Spleen (tissue), 11 donors: ENCODE data around the gene CCDC137. TPM values are rescaled to one million over a fixed set of nuclear protein-coding genes. Genes with fewer than 3 reads are reported as not detected.

Experiments
- DNase-seq: peaks from one replicate; pipeline ENCODE4 v3.0.0-alpha.2; 2020
- H3K27ac ChIP-seq, 8 donors: fragments of 200-600 bp; sonication (generic) in 7 of 8; 1 replicate in 4 of 8; 2 replicates in 4 of 8; pipeline versions ENCODE4 v1.5.0 to v1.8.0; 2016 to 2021; ENCODE audit warnings: inconsistent platforms in 4 of 8, mild to moderate bottlenecking in 4 of 8, moderate library complexity in 1 of 8
- H3K27me3 ChIP-seq, 7 donors: fragments of 200-600 bp; sonication (generic) in 6 of 7; replicated peaks in 1 of 7; 1 replicate in 4 of 7; 2 replicates in 3 of 7; pipeline versions ENCODE4 v1.5.0 to v1.8.0; 2016 to 2021; ENCODE audit warnings: inconsistent platforms in 3 of 7, mild to moderate bottlenecking in 1 of 7
- H3K36me3 ChIP-seq, 6 donors: fragments of 200-600 bp; sonication (generic) in 5 of 6; 1 replicate in 4 of 6; 2 replicates in 2 of 6; pipeline versions ENCODE4 v1.5.0 to v1.8.0; 2016 to 2021; ENCODE audit warnings: inconsistent platforms in 2 of 6
- H3K4me1 ChIP-seq, 6 donors: fragments of 200-600 bp; sonication (generic) in 5 of 6; 1 replicate in 3 of 6; 2 replicates in 3 of 6; pipeline versions ENCODE4 v1.5.0 to v1.8.0; 2016 to 2021; ENCODE audit warnings: inconsistent platforms in 3 of 6
- H3K4me3 ChIP-seq, 8 donors: fragments of 200-600 bp; sonication (generic) in 7 of 8; 1 replicate in 4 of 8; 2 replicates in 4 of 8; pipeline versions ENCODE4 v1.5.0 to v1.8.0; 2016 to 2021; ENCODE audit warnings: inconsistent platforms in 4 of 8, mild to moderate bottlenecking in 4 of 8, moderate library complexity in 2 of 8
- H3K9me3 ChIP-seq, 8 donors: fragments of 200-600 bp; sonication (generic) in 7 of 8; 1 replicate in 4 of 8; 2 replicates in 4 of 8; pipeline versions ENCODE4 v1.5.0 to v1.8.0; 2016 to 2021; ENCODE audit warnings: inconsistent platforms in 4 of 8
- CTCF ChIP-seq, 11 experiments: fragments of 200-600 bp in 7 of 11; fragments of 450-650 bp in 4 of 11; sonication (generic) in 4 of 11; IDR thresholded peaks in 8 of 11; conservative IDR thresholded peaks in 3 of 11; 1 replicate in 7 of 11; 2 replicates in 4 of 11; pipeline versions ENCODE4 v1.4.0 to v1.8.0; 2016 to 2021; ENCODE audit warnings: antibody characterized with exemption in 11 of 11, inconsistent platforms in 4 of 11, mild to moderate bottlenecking in 1 of 11
- POLR2A ChIP-seq, 3 donors: fragments of 450-650 bp; IDR thresholded peaks; one replicate each; pipeline ENCODE4 v1.5.1; 2017; ENCODE audit warnings: antibody characterized with exemption in 3 of 3, mild to moderate bottlenecking in 1 of 3
- POLR2AphosphoS5 ChIP-seq, 3 donors: sonication (generic); formaldehyde crosslinking; IDR thresholded peaks; one replicate each; pipeline ENCODE4 v1.5.1; 2017; ENCODE audit warnings: antibody characterized with exemption in 3 of 3
- WGBS, 5 donors: extraction: QIAGEN DNeasy Blood & Tissue Kit in 3 of 5; methylation state at CpG; one replicate each; pipeline versions ENCODE4 v1.1.5 to v1.1.7; 2013 to 2018; 5-methylcytosine and 5-hydroxymethylcytosine counted together
- intact Hi-C: fragments of 100-400 bp; cut with DNase I; formaldehyde crosslinking; loops from one replicate; pipeline ENCODE4 v1.15.0; 2023; ENCODE audit warnings: low total_unique reads
- polyA plus RNA-seq, 3 donors: library from polyadenylated mRNA; stranded (reverse); fragments of 200-250 nt; gene quantifications; one replicate each; pipeline ENCODE4 v1.2.1, GENCODE V29; 2013
- total RNA-seq, 7 donors: library from RNA; depleted of rRNA in 3 of 7; stranded (reverse); fragments of >200 nt in 3 of 7; fragmentation: NEBNext Ultra II Directional in 4 of 7; extraction: Animal tissue kit (Norgen Biotek cat#: 25700) in 4 of 7; gene quantifications; one replicate each; pipeline versions ENCODE4 v1.1.0 to v1.2.1, GENCODE V29; 2016 to 2021
- donor health status: healthy with polysubstance abuse.
- donor health status: DM: no; HTN: no; CAD: no; lungs with moderate emphysema.
- donor health status: DM: no; HTN: no; CAD: no.
- donor health status: Bipolar disorder and iron deficiency.
- donor health status: healthy.
- donor health status: DM: no; HTN: no; CAD: no.
- donor health status: DM: yes; HTN: yes; CAD: no.

The CCDC137 gene
- total and polyA plus RNA-seq, 10 donors, result 10.7 to 40.1 (median 19.9) TPM

DNA sequence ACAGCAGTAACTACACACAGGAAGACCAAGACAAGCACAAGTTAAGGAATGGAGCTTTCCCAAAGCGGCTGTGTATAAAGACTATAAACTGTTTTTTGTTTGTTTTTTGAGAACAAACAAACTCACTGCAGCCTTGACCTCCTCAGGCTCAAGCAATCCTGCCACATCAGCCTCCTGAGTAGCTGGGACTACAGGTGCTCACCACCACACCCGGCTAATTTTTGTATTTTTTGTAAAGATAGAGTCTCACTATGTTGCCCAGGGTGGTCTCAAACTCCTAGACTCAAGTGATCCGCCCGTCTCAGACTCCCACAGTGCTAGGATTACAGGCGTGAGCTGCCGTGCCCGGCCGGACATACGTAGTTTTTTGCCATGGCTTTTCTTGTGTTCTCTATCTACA is 6.1 kb upstream of the CCDC137 start:
- Histone ChIP-seq H3K27ac (no peak overlapping the region), H3K9me3 (no peaks in the 10 kb centered on the region), H3K4me1 (peaks cover 6 to 52% (median 12%) of the 10 kb centered on the region in 6 donors), H3K36me3 (peaks cover 0 to 16% (median 6%) of the 10 kb centered on the region in 6 donors), H3K4me3 (no peak overlapping the region), H3K27me3 (peaks cover 0 to 2% (median 0%) of the 10 kb centered on the region in 7 donors)
- intact Hi-C loops, result no loop called here
- DNase-seq, result no peak
- TF ChIP-seq CTCF (IDR thresholded peaks at IDR 0.05 in 8 of 11, conservative IDR thresholded peaks at IDR 0.05 in 3 of 11) (no peak), POLR2A (IDR thresholded peaks at IDR 0.05) (no peak), POLR2AphosphoS5 (IDR thresholded peaks at IDR 0.05) (no peak)
- WGBS, 5 donors, result 91 to 96% (median 95%) methylated on average over 9 of the region's 9 CpGs

DNA sequence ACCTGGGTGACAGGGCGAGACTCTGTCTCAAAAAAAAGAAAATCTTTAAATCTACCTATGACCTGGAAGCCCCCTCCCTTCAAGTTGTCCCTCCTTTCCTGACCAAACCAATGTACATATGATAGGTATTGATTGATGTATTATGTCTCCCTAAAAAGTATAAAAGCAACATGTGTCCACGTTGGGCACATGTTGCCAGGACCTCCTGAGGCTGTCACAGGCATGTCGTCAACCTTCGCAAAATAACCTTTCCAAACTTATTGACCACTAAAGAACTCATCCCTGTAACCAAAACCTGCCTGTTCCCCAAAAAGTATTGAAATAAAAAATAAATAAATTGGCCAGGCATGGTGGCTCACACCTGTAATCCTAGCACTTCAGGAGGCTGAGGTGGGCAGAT is 4.5 kb upstream of the CCDC137 start:
- H3K27ac ChIP-seq, result no peak overlapping the region
- no peaks in the 10 kb centered on the region for H3K9me3 ChIP-seq
- peaks cover 0 to 16% (median 6%) of the 10 kb centered on the region in 6 donors for H3K36me3 ChIP-seq
- WGBS, 5 donors, result 91 to 97% (median 93%) methylated on average over 4 of the region's 4 CpGs
- TF ChIP-seq POLR2A (IDR thresholded peaks at IDR 0.05), result no peak
- no peak for TF ChIP-seq POLR2AphosphoS5 (IDR thresholded peaks at IDR 0.05)
- no peak for TF ChIP-seq CTCF (IDR thresholded peaks at IDR 0.05 in 8 of 11, conservative IDR thresholded peaks at IDR 0.05 in 3 of 11)
- H3K4me1 ChIP-seq, result peaks cover 9 to 48% (median 20%) of the 10 kb centered on the region in 6 donors
- intact Hi-C loops, result no loop called here
- no peak for DNase-seq
- H3K4me3 ChIP-seq, result no peak overlapping the region
- no peaks in the 10 kb centered on the region for H3K27me3 ChIP-seq

GRCh38 chr17:81664051-81664470 is 2.5 kb upstream of the CCDC137 start:
- intact Hi-C loops, result no loop called here
- Histone ChIP-seq H3K27ac (peak overlapping the region in 2 of 8 donors; percentile 62 to 67), H3K4me3 (no peak overlapping the region), H3K36me3 (peaks cover 0 to 30% (median 13%) of the 10 kb centered on the region in 6 donors), H3K9me3 (no peaks in the 10 kb centered on the region), H3K4me1 (peaks cover 18 to 66% (median 38%) of the 10 kb centered on the region in 6 donors), H3K27me3 (no peaks in the 10 kb centered on the region)
- no peak for DNase-seq
- TF ChIP-seq CTCF (IDR thresholded peaks at IDR 0.05 in 8 of 11, conservative IDR thresholded peaks at IDR 0.05 in 3 of 11), result no peak
- peak in 2 of 3 donors; percentile 16 to 43 for TF ChIP-seq POLR2AphosphoS5 (IDR thresholded peaks at IDR 0.05)
- TF ChIP-seq POLR2A (IDR thresholded peaks at IDR 0.05), result no peak
- 74 to 93% (median 89%) methylated on average over 6 to 7 of the region's 7 CpGs for WGBS, 5 donors

GRCh38 chr17:81665205-81666091 is 1.1 kb upstream of the CCDC137 start:
- H3K27ac ChIP-seq, result peak overlapping the region; percentile 93 to 97 (median 96)
- H3K4me3 ChIP-seq, result peak overlapping the region; percentile 86 to 100 (median 96)
- DNase-seq, result no peak
- peaks cover 0 to 44% (median 27%) of the 10 kb centered on the region in 6 donors for H3K36me3 ChIP-seq
- intact Hi-C loops, result no loop called here
- H3K9me3 ChIP-seq, result no peaks in the 10 kb centered on the region
- H3K4me1 ChIP-seq, result peaks cover 18 to 80% (median 40%) of the 10 kb centered on the region in 6 donors
- TF ChIP-seq CTCF (IDR thresholded peaks at IDR 0.05 in 8 of 11, conservative IDR thresholded peaks at IDR 0.05 in 3 of 11) (no peak), POLR2A (IDR thresholded peaks at IDR 0.05) (no peak), POLR2AphosphoS5 (IDR thresholded peaks at IDR 0.05) (no peak)
- 37 to 53% (median 45%) methylated on average over 10 to 30 of the region's 30 CpGs for WGBS, 5 donors
- H3K27me3 ChIP-seq, result no peaks in the 10 kb centered on the region
